MCF 10A (cell line): Measurements from ENCODE around the gene PSMF1. TPM values are rescaled to one million over a fixed set of nuclear protein-coding genes. Genes with fewer than 3 reads are reported as not detected.

ENCODE experiments used
- BruUV-seq: library from RNA; stranded (reverse); fragments of 400-500 nt; replicated peaks from 2 replicates; lab custom pipeline; 2021; lab: Mats Ljungman, UMichigan
- CTCF ChIA-PET: fragments of 300-600 bp; sonication (Branson Sonifier 250); formaldehyde crosslinking; extraction: SDS; loops from one replicate; lab custom pipeline; 2021; ENCODE audit warnings: antibody characterized with exemption, inconsistent platforms; lab: Yijun Ruan, JAX
- POLR2A ChIA-PET: fragments of 300-600, 350-650 bp; sonication (Branson Sonifier 250); formaldehyde crosslinking; extraction: SDS; loops from one replicate; lab custom pipeline; 2020; ENCODE audit warnings: antibody characterized with exemption, inconsistent platforms; lab: Yijun Ruan, JAX
- DNase-seq: peaks from one replicate; pipeline ENCODE4 v3.0.0-alpha.2; 2018; ENCODE audit not compliant: unreplicated experiment
- H3K27ac Mint-ChIP-seq: one replicate; pipeline ENCODE4 v1.8.0; 2022; ENCODE audit warnings: mild to moderate bottlenecking, low read depth, mixed read lengths; ENCODE audit not compliant: unreplicated experiment
- H3K27me3 Mint-ChIP-seq: one replicate; pipeline ENCODE4 v1.8.0; 2022; ENCODE audit warnings: mixed read lengths; ENCODE audit not compliant: insufficient read depth, unreplicated experiment
- H3K36me3 Mint-ChIP-seq: one replicate; pipeline ENCODE4 v1.8.0; 2022; ENCODE audit warnings: mild to moderate bottlenecking, moderate library complexity, mixed read lengths; ENCODE audit not compliant: insufficient read depth, unreplicated experiment
- H3K4me1 Mint-ChIP-seq: one replicate; pipeline ENCODE4 v1.8.0; 2022; ENCODE audit warnings: mixed read lengths; ENCODE audit not compliant: insufficient read depth, unreplicated experiment
- H3K4me3 Mint-ChIP-seq: one replicate; pipeline ENCODE4 v1.8.0; 2022; ENCODE audit warnings: mild to moderate bottlenecking, moderate library complexity, mixed read lengths; ENCODE audit not compliant: unreplicated experiment
- H3K9me3 Mint-ChIP-seq: one replicate; pipeline ENCODE4 v1.8.0; 2022; ENCODE audit warnings: mixed read lengths; ENCODE audit not compliant: unreplicated experiment
- intact Hi-C: fragments of 100-400 bp; cut with micrococcal nuclease; formaldehyde crosslinking; loops from 2 replicates; pipeline ENCODE4 v1.14.1; 2022
- total RNA-seq: library from RNA; stranded (reverse); gene quantifications from 2 replicates; pipeline ENCODE4 v1.2.3, GENCODE V29; 2022
- TF ChIP-seq, protein P1 (sequence below): fragments of 200-600 bp; IDR thresholded peaks from one replicate; pipeline ENCODE4 v1.8.0; 2022; ENCODE audit warnings: antibody characterized with exemption, mild to moderate bottlenecking; ENCODE audit not compliant: unreplicated experiment

The PSMF1 gene
- total RNA-seq, 1 experiment from 2014 or later, result 207 TPM

DNA sequence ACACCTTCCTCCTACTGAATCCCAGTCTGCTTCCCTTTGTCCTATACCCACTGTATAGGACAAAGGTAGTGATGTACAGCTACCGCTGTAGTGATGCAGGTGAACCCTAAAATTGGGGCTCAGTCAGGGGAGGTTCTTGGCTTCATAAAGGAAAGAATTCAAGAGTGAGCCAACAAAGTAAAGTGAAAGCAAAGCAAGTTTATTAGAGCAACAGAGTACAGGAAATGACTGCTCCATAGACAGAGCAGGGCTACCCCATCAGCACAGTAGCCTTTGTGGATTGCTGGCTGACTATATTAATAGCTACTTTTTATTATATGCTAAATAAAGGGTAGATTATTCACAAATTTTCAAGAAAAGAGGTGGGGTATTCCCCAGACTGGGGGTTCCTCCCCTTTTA, 81.6 kb downstream of the PSMF1 start:
- no peak overlapping the region for H3K4me3 Mint-ChIP-seq
- H3K4me1 Mint-ChIP-seq, result no peaks in the 10 kb centered on the region
- DNase-seq, result no peak
- CTCF ChIA-PET, result no interaction called here
- BruUV-seq, result no TSS peak
- POLR2A ChIA-PET, result interaction anchor here (0.8 kb wide), 1 partner anchor 11 kb away, joined by 5 read pairs; no protein-coding TSS in a partner anchor
- H3K9me3 Mint-ChIP-seq, result no peaks in the 10 kb centered on the region
- peaks cover 34% of the 10 kb centered on the region for H3K27me3 Mint-ChIP-seq
- TF ChIP-seq, protein P1, sequence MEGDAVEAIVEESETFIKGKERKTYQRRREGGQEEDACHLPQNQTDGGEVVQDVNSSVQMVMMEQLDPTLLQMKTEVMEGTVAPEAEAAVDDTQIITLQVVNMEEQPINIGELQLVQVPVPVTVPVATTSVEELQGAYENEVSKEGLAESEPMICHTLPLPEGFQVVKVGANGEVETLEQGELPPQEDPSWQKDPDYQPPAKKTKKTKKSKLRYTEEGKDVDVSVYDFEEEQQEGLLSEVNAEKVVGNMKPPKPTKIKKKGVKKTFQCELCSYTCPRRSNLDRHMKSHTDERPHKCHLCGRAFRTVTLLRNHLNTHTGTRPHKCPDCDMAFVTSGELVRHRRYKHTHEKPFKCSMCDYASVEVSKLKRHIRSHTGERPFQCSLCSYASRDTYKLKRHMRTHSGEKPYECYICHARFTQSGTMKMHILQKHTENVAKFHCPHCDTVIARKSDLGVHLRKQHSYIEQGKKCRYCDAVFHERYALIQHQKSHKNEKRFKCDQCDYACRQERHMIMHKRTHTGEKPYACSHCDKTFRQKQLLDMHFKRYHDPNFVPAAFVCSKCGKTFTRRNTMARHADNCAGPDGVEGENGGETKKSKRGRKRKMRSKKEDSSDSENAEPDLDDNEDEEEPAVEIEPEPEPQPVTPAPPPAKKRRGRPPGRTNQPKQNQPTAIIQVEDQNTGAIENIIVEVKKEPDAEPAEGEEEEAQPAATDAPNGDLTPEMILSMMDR, result no peak
- intact Hi-C loops, result no loop called here
- peaks cover 6% of the 10 kb centered on the region for H3K36me3 Mint-ChIP-seq
- H3K27ac Mint-ChIP-seq, result no peak overlapping the region

DNA sequence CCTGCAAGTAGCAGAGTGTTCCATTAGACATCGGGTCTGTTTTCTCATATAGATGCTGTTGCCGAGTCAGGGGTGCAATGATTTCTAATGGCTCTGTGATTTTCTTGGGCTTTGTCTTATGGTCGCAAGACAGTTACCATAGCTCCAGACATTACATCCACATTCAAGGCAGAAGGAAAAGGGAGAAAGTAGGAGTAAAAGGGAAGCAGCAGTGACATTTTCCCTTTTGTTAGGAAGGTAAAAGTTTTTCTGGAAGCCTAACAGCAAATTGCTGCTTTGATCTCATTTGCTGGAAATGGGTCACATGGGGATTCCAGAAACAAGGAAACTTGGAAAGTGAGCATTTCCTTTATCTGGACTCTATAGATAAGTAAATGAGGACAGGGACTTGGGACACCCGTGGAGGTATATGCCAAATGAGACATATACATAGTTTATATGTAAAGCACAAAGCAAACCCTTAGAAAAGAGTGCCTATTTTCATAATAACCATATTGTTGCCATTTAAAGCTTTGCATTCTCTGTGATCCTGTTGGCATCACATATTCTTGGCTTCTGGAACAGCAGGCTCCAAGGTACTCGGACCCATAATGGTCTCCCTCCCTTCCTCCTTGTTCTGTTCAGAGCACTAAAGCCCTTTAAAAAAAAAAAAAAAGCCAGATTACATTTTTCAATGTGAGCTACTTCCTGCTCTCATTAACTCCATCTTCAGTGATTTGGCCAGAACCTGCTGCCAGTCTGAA, 84.5 kb downstream of the PSMF1 start, which contains the start of gene C20orf202:
TSS of gene C20orf202 (plus strand) at position 693 of the 743 bp plus-strand sequence. CDS start 132 bp downstream, outside the sequence.
- no peak within 1 kb of the TSS for H3K4me3 Mint-ChIP-seq
- no peaks in the 10 kb centered on the region for H3K4me1 Mint-ChIP-seq
- intact Hi-C loops, result no loop called here
- no peaks in the 10 kb centered on the region for H3K9me3 Mint-ChIP-seq
- CTCF ChIA-PET, result interaction anchor here (0.6 to 1.4 kb wide), 5 partner anchors 9 to 388 kb away, joined by 3 to 7 read pairs (median 3); no protein-coding TSS in a partner anchor
- DNase-seq, result no peak
- H3K27me3 Mint-ChIP-seq, result peaks cover 23% of the 10 kb centered on the region
- TF ChIP-seq, protein P1, result no peak
- peaks cover 6% of the 10 kb centered on the region for H3K36me3 Mint-ChIP-seq
- POLR2A ChIA-PET, result no interaction called here
- no peak within 1 kb of the TSS for H3K27ac Mint-ChIP-seq
- no TSS peak for BruUV-seq

DNA sequence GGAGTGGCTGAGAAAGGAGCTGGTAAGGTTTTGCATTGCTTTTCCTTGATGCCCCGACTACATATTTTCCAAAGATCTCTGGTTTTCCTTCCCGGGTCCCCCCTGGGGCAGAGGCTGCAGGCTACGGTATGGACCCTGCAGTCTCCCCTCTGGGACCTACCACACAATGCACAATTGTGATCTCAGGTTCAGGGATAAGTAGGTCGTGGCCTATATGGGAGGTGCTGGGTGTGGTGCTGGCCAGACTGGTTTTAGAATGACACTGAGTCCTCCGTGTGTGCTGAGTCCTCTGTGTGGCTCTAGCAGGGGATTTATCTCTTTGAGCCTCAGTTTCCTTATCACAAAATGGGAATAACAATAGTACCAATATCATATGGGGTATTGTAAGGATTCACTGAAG, 85.2 kb downstream of the PSMF1 start:
- no peak for DNase-seq
- Mint-ChIP-seq H3K4me3 (no peak overlapping the region), H3K9me3 (no peaks in the 10 kb centered on the region), H3K36me3 (peaks cover 6% of the 10 kb centered on the region), H3K27ac (no peak overlapping the region), H3K27me3 (peaks cover 18% of the 10 kb centered on the region), H3K4me1 (no peaks in the 10 kb centered on the region)
- intact Hi-C loops, result no loop called here
- TF ChIP-seq, protein P1, result no peak
- ChIA-PET POLR2A (interaction anchor here (0.9 kb wide), 1 partner anchor 11 kb away, joined by 5 read pairs; no protein-coding TSS in a partner anchor), CTCF (interaction anchor here (0.9 to 1.4 kb wide), 5 partner anchors 8 to 388 kb away, joined by 3 to 7 read pairs (median 4); no protein-coding TSS in a partner anchor)
- no TSS peak for BruUV-seq

DNA sequence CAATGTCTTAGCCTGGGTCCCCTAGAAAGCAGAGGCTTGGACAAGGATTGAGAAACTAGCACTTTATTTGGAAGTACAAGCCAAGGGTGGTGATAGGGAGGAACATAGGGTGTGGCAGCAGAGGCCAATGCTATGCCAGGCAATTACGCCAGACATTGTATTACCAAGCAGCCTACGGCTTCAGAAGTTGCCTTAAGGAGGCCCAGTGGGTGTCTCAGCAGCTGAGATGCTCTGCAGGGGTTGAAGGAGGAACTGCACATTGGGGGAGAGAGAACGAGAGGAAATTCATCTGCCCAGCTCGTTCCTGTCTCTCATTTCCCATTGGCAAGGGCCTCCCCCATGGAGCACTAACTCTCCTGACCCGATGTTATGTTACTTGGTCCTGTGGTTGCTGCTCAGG, 85.7 kb downstream of the PSMF1 start:
- Mint-ChIP-seq H3K4me1 (no peaks in the 10 kb centered on the region), H3K9me3 (no peaks in the 10 kb centered on the region), H3K4me3 (no peak overlapping the region), H3K27ac (no peak overlapping the region), H3K27me3 (peaks cover 15% of the 10 kb centered on the region), H3K36me3 (peaks cover 6% of the 10 kb centered on the region)
- intact Hi-C loops, result no loop called here
- DNase-seq, result peak; percentile 53
- CTCF ChIA-PET, result interaction anchor here (0.9 to 1.2 kb wide), 3 partner anchors 9 to 300 kb away, joined by 4 to 6 read pairs (median 4); no protein-coding TSS in a partner anchor
- BruUV-seq, result no TSS peak
- POLR2A ChIA-PET, result interaction anchor here (0.6 to 0.9 kb wide), 3 partner anchors 10 to 191 kb away, joined by 3 to 5 read pairs (median 3); no protein-coding TSS in a partner anchor
- TF ChIP-seq, protein P1, result no peak
